GM23338 (cell line): Measurements from ENCODE around the gene USP8.

Source experiments
- CREB1 ChIP-seq: fragments of 250-450 bp; sonication (Bioruptor Pico); IDR thresholded peaks from 2 replicates; pipeline ENCODE4 v1.5.0; 2020; ENCODE audit warnings: low read depth, mild to moderate bottlenecking, moderate library complexity
- EZH2 ChIP-seq: fragments of 200-600 bp; sonication (generic); IDR thresholded peaks from one replicate; pipeline ENCODE4 v1.8.0; 2017; ENCODE audit warnings: antibody characterized with exemption, mild to moderate bottlenecking, low read depth; ENCODE audit not compliant: unreplicated experiment
- EZH2phosphoT487 ChIP-seq: fragments of 200-600 bp; sonication (generic); IDR thresholded peaks from one replicate; pipeline ENCODE4 v1.8.1; 2018; ENCODE audit warnings: antibody characterized with exemption; ENCODE audit not compliant: unreplicated experiment
- JUNB ChIP-seq: IDR thresholded peaks from one replicate; pipeline ENCODE4 v1.6.1; 2016; ENCODE audit warnings: antibody characterized with exemption; ENCODE audit not compliant: unreplicated experiment
- POLR2AphosphoS5 ChIP-seq: IDR thresholded peaks from 2 replicates; pipeline ENCODE4 v1.6.1; 2016; ENCODE audit warnings: antibody characterized with exemption, low read depth
- ZNF114 ChIP-seq: fragments of 250-450 bp; sonication (Bioruptor Pico); IDR thresholded peaks from 2 replicates; pipeline ENCODE4 v1.5.0; 2020; ENCODE audit warnings: mild to moderate bottlenecking, moderate library complexity
- TF ChIP-seq, protein P1 (sequence below), 2 experiments: fragments of 200-600 bp in 1 of 2; sonication (generic) in 1 of 2; conservative IDR thresholded peaks; 2 replicates each; pipeline versions ENCODE4 v1.5.1 to v1.6.1; 2016 to 2017; ENCODE audit warnings: antibody characterized with exemption in 2 of 2, low read depth in 2 of 2, mild to moderate bottlenecking in 2 of 2, moderate library complexity in 1 of 2
- TF ChIP-seq, protein P2 (sequence below): IDR thresholded peaks from one replicate; pipeline ENCODE4 v1.6.1; 2018; ENCODE audit warnings: antibody characterized with exemption; ENCODE audit not compliant: unreplicated experiment

DNA sequence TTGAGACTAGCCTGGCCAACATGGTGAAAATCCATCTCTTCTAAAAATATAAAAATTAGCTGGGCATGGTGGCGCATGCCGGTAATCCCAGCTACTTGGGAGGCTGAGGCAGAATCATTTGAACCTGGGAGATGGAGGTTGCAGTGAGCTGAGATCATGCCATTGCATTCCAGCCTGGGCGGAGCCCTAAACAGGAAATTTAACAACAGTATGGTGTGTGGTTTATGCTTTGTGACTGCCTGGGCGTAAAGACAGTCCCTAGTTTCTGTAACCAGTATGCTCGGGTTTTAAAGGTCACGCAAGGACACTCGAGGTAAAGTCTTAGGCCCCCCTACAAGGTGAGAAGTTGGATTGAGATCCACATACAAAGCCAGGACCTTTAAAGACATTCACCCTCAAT is 78.9 kb downstream of the USP8 start:
- TF ChIP-seq, protein P1, sequence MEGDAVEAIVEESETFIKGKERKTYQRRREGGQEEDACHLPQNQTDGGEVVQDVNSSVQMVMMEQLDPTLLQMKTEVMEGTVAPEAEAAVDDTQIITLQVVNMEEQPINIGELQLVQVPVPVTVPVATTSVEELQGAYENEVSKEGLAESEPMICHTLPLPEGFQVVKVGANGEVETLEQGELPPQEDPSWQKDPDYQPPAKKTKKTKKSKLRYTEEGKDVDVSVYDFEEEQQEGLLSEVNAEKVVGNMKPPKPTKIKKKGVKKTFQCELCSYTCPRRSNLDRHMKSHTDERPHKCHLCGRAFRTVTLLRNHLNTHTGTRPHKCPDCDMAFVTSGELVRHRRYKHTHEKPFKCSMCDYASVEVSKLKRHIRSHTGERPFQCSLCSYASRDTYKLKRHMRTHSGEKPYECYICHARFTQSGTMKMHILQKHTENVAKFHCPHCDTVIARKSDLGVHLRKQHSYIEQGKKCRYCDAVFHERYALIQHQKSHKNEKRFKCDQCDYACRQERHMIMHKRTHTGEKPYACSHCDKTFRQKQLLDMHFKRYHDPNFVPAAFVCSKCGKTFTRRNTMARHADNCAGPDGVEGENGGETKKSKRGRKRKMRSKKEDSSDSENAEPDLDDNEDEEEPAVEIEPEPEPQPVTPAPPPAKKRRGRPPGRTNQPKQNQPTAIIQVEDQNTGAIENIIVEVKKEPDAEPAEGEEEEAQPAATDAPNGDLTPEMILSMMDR (conservative IDR thresholded peaks at IDR 0.05; ENCODE audit: low read depth in 2 of 2), result no peak
- TF ChIP-seq EZH2 (no peak), EZH2phosphoT487 (no peak), POLR2AphosphoS5 (no peak), CREB1 (CRISPR knock-in tag) (no peak), ZNF114 (no peak), JUNB (no peak)
- TF ChIP-seq, protein P2, sequence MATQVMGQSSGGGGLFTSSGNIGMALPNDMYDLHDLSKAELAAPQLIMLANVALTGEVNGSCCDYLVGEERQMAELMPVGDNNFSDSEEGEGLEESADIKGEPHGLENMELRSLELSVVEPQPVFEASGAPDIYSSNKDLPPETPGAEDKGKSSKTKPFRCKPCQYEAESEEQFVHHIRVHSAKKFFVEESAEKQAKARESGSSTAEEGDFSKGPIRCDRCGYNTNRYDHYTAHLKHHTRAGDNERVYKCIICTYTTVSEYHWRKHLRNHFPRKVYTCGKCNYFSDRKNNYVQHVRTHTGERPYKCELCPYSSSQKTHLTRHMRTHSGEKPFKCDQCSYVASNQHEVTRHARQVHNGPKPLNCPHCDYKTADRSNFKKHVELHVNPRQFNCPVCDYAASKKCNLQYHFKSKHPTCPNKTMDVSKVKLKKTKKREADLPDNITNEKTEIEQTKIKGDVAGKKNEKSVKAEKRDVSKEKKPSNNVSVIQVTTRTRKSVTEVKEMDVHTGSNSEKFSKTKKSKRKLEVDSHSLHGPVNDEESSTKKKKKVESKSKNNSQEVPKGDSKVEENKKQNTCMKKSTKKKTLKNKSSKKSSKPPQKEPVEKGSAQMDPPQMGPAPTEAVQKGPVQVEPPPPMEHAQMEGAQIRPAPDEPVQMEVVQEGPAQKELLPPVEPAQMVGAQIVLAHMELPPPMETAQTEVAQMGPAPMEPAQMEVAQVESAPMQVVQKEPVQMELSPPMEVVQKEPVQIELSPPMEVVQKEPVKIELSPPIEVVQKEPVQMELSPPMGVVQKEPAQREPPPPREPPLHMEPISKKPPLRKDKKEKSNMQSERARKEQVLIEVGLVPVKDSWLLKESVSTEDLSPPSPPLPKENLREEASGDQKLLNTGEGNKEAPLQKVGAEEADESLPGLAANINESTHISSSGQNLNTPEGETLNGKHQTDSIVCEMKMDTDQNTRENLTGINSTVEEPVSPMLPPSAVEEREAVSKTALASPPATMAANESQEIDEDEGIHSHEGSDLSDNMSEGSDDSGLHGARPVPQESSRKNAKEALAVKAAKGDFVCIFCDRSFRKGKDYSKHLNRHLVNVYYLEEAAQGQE, result no peak
